CD4-positive, alpha-beta T cell treated with Interleukin-6 at 100 ng/mL for 8 hours (primary cell): Measurements from ENCODE around the gene UBE2E2.

Experiments
- DNase-seq: peaks from one replicate; pipeline ENCODE4 v3.0.0-alpha.2; 2020; ENCODE audit warnings: mixed read lengths, low spot score

Gene UBE2E2

GRCh38 chr3:23193831-23194230, 9.3 kb upstream of the UBE2E2 start:
- no peak for DNase-seq

- no peak for DNase-seq
Measured at GRCh38 chr3:23198801-23199200, 4.3 kb upstream of the UBE2E2 start.

- DNase-seq, result no peak
Measured at GRCh38 chr3:23199649-23200048, 3.5 kb upstream of the UBE2E2 start.

- DNase-seq, result no peak
Measured at GRCh38 chr3:23201154-23201838, 1.8 kb upstream of the UBE2E2 start.

GRCh38 chr3:23202203-23202920, 765 bp upstream of the UBE2E2 start:
- peak; percentile 15 for DNase-seq

- no peak for DNase-seq
Measured at GRCh38 chr3:23203708-23204330, 692 bp downstream of the UBE2E2 start.

GRCh38 chr3:23206366-23206765, 3.2 kb downstream of the UBE2E2 start:
- DNase-seq, result no peak

GRCh38 chr3:23209103-23209502, 6.0 kb downstream of the UBE2E2 start:
- DNase-seq, result no peak

GRCh38 chr3:23209747-23210487, 6.8 kb downstream of the UBE2E2 start:
- DNase-seq, result no peak

- DNase-seq, result no peak
Measured at GRCh38 chr3:23213813-23214212, 10.7 kb downstream of the UBE2E2 start.

GRCh38 chr3:23217872-23218554, 14.9 kb downstream of the UBE2E2 start:
- no peak for DNase-seq

GRCh38 chr3:23219117-23219516, 16.0 kb downstream of the UBE2E2 start:
- no peak for DNase-seq

GRCh38 chr3:23219552-23219951, 16.4 kb downstream of the UBE2E2 start:
- DNase-seq, result no peak

- no peak for DNase-seq
Measured at GRCh38 chr3:23221136-23221535, 18.0 kb downstream of the UBE2E2 start.

- no peak for DNase-seq
Measured at GRCh38 chr3:23232016-23232415, 28.9 kb downstream of the UBE2E2 start.

GRCh38 chr3:23232854-23233253, 29.7 kb downstream of the UBE2E2 start:
- no peak for DNase-seq

GRCh38 chr3:23235264-23235663, 32.1 kb downstream of the UBE2E2 start:
- no peak for DNase-seq

GRCh38 chr3:23236890-23237289, 33.8 kb downstream of the UBE2E2 start:
- no peak for DNase-seq

- no peak for DNase-seq
Measured at GRCh38 chr3:23238156-23238555, 35.0 kb downstream of the UBE2E2 start.

GRCh38 chr3:23238578-23238977, 35.5 kb downstream of the UBE2E2 start:
- DNase-seq, result no peak

GRCh38 chr3:23239211-23240068, 36.3 kb downstream of the UBE2E2 start:
- DNase-seq, result no peak
